Cardiac muscle cell (in vitro differentiated cells and primary cell): ENCODE results near the gene MTREX. TPM values are rescaled to one million over a fixed set of nuclear protein-coding genes. Genes with fewer than 3 reads are reported as not detected.

Experiments
- DNase-seq, 2 donors: peaks; one replicate each; pipeline versions ENCODE4 v3.0.0 to v3.0.0-alpha.2; 2010 to 2017; ENCODE audit warnings: low read depth in 1 of 2, low spot score in 1 of 2
- H3K27ac ChIP-seq: fragments of 200-600 bp; sonication (generic); 2 replicates; pipeline ENCODE4 v1.5.1; 2016
- H3K27me3 ChIP-seq: fragments of 200-600 bp; sonication (generic); 2 replicates; pipeline ENCODE4 v1.6.0; 2016; ENCODE audit warnings: control low read depth
- H3K36me3 ChIP-seq: fragments of 200-600 bp; sonication (generic); 2 replicates; pipeline ENCODE4 v1.5.1; 2016; ENCODE audit warnings: control low read depth
- H3K4me1 ChIP-seq: fragments of 200-600 bp; sonication (generic); 2 replicates; pipeline ENCODE4 v1.8.1; 2017; ENCODE audit warnings: low read depth, mild to moderate bottlenecking, mixed run types
- H3K4me3 ChIP-seq: fragments of 200-600 bp; sonication (generic); 2 replicates; pipeline ENCODE4 v1.5.1; 2016; ENCODE audit warnings: mild to moderate bottlenecking
- H3K9me3 ChIP-seq: fragments of 200-600 bp; sonication (generic); 2 replicates; pipeline ENCODE4 v1.5.1; 2017; ENCODE audit warnings: low read depth, mild to moderate bottlenecking, control low read depth
- CTCF ChIP-seq: IDR thresholded peaks from 2 replicates; pipeline ENCODE4 v1.5.1; 2012; ENCODE audit warnings: low read depth, mild to moderate bottlenecking, low read length
- polyA plus RNA-seq: library from polyadenylated mRNA; unstranded; fragments of >200 nt; fragmentation: Nextera tagmentation; extraction: Ambion mirVana; gene quantifications from 2 replicates; pipeline ENCODE4 v1.2.1, GENCODE V29; 2016
- total RNA-seq: library from RNA; depleted of rRNA; stranded (reverse); fragments of >200 nt; gene quantifications from 2 replicates; pipeline ENCODE4 v1.2.3, GENCODE V29; 2016

Gene MTREX
- total and polyA plus RNA-seq, 2 experiments from 2014 or later, result 32.8 to 65.2 TPM

DNA sequence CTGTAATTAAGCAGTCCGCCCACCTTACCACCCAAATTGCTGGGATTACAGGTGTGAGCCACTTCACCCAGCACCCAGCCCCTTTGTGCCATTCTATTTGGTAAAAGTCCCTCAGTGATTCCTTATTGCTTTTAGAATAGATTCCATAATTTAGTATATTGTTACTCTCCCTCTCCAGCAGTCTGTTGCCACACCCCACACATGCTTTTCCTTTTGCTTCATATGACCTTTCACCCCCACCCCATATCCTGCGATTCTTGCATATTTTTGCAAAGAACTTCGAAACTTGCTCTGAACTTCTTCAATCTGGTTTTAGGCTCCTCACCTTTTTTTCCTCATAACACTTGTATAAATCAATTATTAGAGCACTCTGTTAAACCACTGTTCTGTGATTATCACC, 100.2 kb downstream of the MTREX start:
- Histone ChIP-seq H3K27me3 (no peaks in the 10 kb centered on the region), H3K36me3 (peaks cover 24% of the 10 kb centered on the region), H3K4me3 (no peak overlapping the region), H3K4me1 (no peaks in the 10 kb centered on the region), H3K27ac (no peak overlapping the region), H3K9me3 (no peaks in the 10 kb centered on the region)
- no peak for DNase-seq
- TF ChIP-seq CTCF, result no peak

DNA sequence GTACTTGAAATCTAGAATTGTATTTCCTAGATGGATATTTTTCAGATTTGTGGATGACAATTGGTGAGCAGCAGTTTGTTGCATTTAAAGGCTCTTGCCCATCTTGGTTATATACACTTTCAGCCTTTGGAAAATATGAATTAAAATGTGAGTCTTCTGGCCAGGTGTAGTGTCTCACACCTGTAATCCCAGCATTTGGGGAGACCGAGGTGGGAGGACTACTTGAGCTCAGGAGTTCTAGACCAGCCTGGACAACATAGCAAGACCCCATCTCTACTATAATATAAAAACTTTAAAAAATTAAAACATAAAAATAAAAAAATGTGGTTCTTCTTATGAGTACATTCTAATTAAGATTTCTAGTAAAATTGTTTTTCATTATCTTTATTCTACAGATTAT, 102.0 kb downstream of the MTREX start:
- H3K27me3 ChIP-seq, result no peaks in the 10 kb centered on the region
- peaks cover 19% of the 10 kb centered on the region for H3K36me3 ChIP-seq
- no peak for TF ChIP-seq CTCF

DNA sequence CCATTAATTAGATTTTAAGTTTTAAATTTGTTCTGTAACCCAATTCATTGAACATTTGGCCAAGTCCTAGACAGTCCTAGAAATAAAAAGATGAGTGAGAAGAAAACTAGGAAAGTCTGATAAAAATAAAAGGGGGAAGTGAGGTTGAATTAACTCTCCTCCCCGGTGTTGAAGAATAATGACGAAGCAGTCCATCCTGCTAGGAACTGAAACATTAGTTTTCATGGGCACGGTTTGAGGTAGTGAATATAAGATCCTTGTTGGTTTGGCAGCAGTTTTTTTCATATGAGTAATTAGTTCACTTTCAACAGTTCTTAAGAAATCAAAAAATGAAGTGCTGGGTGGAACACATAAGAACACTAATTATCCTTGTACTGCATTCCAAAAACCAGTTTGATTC, 103.1 kb downstream of the MTREX start:
- no peak for TF ChIP-seq CTCF
- H3K36me3 ChIP-seq, result peaks cover 23% of the 10 kb centered on the region

More for the DNA sequence above, 102.0 kb downstream of the MTREX start:
- no peak for DNase-seq
- no peaks in the 10 kb centered on the region for H3K9me3 ChIP-seq
- H3K4me3 ChIP-seq, result no peak overlapping the region
- H3K27ac ChIP-seq, result no peak overlapping the region
- no peaks in the 10 kb centered on the region for H3K4me1 ChIP-seq

GRCh38 chr5:55411876-55412275, 104.1 kb downstream of the MTREX start:
- TF ChIP-seq CTCF, result no peak
- no peak overlapping the region for H3K4me3 ChIP-seq
- H3K4me1 ChIP-seq, result no peaks in the 10 kb centered on the region
- no peaks in the 10 kb centered on the region for H3K9me3 ChIP-seq
- no peaks in the 10 kb centered on the region for H3K27me3 ChIP-seq
- H3K27ac ChIP-seq, result no peak overlapping the region
- no peak for DNase-seq
- H3K36me3 ChIP-seq, result peaks cover 19% of the 10 kb centered on the region

More for the DNA sequence above, 103.1 kb downstream of the MTREX start:
- no peak for DNase-seq
- no peak overlapping the region for H3K4me3 ChIP-seq
- no peak overlapping the region for H3K27ac ChIP-seq
- no peaks in the 10 kb centered on the region for H3K4me1 ChIP-seq
- H3K9me3 ChIP-seq, result no peaks in the 10 kb centered on the region
- no peaks in the 10 kb centered on the region for H3K27me3 ChIP-seq

DNA sequence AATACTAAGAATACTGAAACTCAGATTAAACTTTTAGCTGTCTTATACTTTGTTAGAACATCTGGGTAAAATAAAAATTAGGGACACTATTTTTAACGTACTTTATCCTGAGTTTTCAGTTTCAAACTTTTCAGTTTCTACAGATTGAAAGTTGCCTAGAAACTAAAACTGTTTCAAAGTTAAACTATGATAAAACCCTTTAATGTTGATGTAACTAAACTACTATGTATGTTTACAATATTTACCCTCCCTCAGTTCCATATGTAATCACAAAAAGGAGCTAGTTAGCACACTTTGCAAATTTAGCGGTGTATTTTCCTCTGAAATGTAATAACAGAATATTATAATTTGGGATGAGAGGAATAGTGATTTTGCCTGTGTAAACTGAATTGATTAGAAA, 105.9 kb downstream of the MTREX start:
- Histone ChIP-seq H3K4me3 (no peak overlapping the region), H3K4me1 (no peaks in the 10 kb centered on the region), H3K27me3 (no peaks in the 10 kb centered on the region), H3K27ac (no peak overlapping the region), H3K36me3 (peaks cover 23% of the 10 kb centered on the region), H3K9me3 (no peaks in the 10 kb centered on the region)
- DNase-seq, result no peak
- no peak for TF ChIP-seq CTCF

GRCh38 chr5:55415071-55415470, 107.3 kb downstream of the MTREX start:
- Histone ChIP-seq H3K36me3 (peaks cover 22% of the 10 kb centered on the region), H3K4me3 (no peak overlapping the region), H3K27me3 (no peaks in the 10 kb centered on the region), H3K9me3 (no peaks in the 10 kb centered on the region), H3K4me1 (peaks cover 10% of the 10 kb centered on the region), H3K27ac (no peak overlapping the region)
- DNase-seq, result no peak
- TF ChIP-seq CTCF, result no peak
